Retinal pigment epithelial cell (primary cell): Measurements from ENCODE around the gene BCL11B.

Experiments used
- DNase-seq: peaks from one replicate; pipeline ENCODE4 v3.0.0-alpha.2; 2010; ENCODE audit warnings: low read depth
- H3K4me3 ChIP-seq: 2 replicates; pipeline ENCODE4 v1.5.1; 2011; ENCODE audit warnings: mild to moderate bottlenecking, low read length, control low read depth, moderate library complexity
- CTCF ChIP-seq: conservative IDR thresholded peaks from 2 replicates; pipeline ENCODE4 v1.5.1; 2011; ENCODE audit warnings: low read depth, low read length, control low read depth, inconsistent platforms

BCL11B gene

DNA sequence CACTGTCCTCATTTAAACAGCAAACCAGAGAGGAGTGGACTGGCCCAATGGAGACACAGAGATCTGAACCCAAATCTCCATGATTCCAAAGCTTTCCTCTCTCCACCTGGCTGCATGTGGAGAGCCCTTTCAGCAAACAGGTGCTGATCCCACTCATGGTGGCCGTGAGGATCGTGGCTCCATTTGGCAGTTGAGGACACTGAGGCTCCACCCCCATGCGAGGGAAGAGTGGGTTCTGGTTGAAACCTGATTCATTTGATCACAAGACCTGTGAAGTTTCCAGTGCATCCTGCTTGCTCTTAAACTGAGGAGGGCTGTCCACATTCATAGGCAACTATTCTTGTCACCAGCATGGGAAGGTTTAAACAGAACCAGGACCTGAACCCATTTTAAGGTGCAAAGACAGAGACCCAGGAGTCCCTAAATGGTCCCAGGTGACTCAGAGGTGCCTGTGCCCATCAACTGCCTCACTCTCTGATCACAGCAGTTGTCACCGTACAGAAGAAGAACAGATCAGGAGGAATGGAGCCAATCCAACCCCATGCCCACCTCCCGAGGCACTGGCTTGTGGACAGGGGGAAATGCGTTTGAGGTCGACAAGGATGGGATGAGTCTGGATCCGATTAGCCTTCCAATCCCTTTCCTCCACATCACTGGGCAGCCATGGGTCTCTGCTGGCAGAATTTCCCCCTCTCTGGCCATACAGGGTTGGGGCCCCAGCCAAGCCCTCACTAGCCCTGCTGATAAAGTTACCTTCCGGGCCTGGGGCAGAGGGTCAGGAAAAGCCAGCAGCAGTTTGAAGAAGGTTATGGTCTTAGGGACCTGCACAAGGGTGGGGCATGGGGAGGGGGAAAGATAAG, 45.5 kb upstream of the BCL11B start:
- DNase-seq: no peak
- TF ChIP-seq CTCF: no peak

DNA sequence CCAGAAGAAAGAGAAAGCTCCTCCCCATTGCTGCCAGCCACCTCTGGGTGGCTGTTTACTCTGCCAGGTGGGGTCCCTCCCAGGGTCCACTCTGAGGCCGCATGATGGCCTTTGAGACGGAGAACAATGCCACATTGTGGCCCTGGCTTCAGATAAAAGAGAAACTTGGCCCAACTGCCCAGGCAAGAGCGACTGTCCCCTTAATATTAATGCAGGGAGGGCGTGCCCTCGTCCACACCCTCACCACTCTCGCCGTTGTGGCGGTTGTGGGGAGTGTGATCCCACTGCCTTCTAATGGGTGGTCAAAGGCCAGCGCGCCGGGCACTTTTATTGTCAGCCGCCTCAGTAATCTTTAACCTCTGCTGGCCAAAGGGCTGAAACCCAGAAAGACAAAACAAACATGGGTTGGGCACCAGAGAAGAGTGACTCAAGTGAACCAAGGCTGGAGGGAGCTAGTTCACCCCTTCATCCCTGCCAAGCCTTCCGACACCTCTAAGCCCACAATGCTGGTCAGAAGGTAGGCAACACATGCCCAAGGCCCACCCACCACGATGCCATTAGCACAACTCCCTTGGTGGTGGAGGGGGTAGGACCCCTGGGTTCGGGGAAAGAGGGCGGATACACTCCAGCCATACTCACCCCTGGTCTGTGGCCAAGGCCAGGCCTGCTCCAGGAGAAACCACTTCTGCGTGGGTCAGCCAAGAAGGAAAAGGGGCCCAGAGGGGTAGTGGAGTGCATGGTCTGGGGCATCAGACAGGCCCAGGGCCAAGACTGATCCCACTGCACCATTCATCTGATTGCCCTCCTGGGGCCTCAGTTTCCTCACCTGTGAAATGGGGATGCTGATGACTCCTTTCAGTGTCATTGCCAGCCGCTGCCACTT, 44.5 kb upstream of the BCL11B start:
- no peak for DNase-seq
- no peak for TF ChIP-seq CTCF
- H3K4me3 ChIP-seq: no peak overlapping the region

More for the DNA sequence above, 45.5 kb upstream of the BCL11B start:
- no peak overlapping the region for H3K4me3 ChIP-seq

GRCh38 chr14:99315197-99315596, 43.2 kb upstream of the BCL11B start:
- DNase-seq: no peak
- no peak for TF ChIP-seq CTCF
- H3K4me3 ChIP-seq: no peak overlapping the region

- H3K4me3 ChIP-seq: no peak overlapping the region
- no peak for DNase-seq
- TF ChIP-seq CTCF: no peak
Observed at GRCh38 chr14:99314623-99315022, 42.6 kb upstream of the BCL11B start.

- no peak overlapping the region for H3K4me3 ChIP-seq
- no peak for DNase-seq
- no peak for TF ChIP-seq CTCF
Observed at GRCh38 chr14:99313234-99313633, 41.2 kb upstream of the BCL11B start.

DNA sequence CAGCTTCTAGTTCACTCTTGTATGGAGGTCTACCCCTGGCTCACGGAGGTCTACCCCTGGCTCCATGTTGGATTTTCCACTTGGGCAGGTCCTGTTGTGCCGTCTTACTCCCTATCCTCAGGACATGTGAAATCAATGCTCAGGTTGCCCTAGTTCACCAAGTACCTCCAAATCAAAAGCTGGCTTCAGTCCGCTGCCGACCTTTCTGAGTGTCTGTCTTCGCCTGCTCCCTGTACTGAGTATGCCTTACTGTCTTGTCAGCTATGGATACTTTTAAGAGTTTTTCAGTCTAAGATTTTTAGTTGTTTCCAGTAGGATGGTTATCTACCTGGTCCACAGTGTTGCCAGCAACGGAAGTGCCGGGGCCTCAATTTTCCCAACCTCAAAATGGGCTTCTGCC, 40.1 kb upstream of the BCL11B start:
- H3K4me3 ChIP-seq: no peak overlapping the region
- no peak for DNase-seq
- no peak for TF ChIP-seq CTCF
